Measurements from ENCODE around the gene BEND6.

- TF ChIP-seq POLR2A (IDR thresholded peaks at IDR 0.05): no peak
- no peak for TF ChIP-seq EP300 (IDR thresholded peaks at IDR 0.05)
- TF ChIP-seq POLR2AphosphoS5 (IDR thresholded peaks at IDR 0.05): no peak
- no peak for TF ChIP-seq CTCF (IDR thresholded peaks at IDR 0.05)
Observed at GRCh38 chr6:56984884-56985283, 30.0 kb downstream of the BEND6 start.
